Measurements from ENCODE around the gene ARHGEF38. TPM values are rescaled to one million over a fixed set of nuclear protein-coding genes. Genes with fewer than 3 reads are reported as not detected.

The ARHGEF38 gene
- total RNA-seq, 1 donor from 2014 or later: 0.46 TPM

GRCh38 chr4:105641845-105642244 lies 89.4 kb downstream of the ARHGEF38 start:
- TF ChIP-seq, protein P1, sequence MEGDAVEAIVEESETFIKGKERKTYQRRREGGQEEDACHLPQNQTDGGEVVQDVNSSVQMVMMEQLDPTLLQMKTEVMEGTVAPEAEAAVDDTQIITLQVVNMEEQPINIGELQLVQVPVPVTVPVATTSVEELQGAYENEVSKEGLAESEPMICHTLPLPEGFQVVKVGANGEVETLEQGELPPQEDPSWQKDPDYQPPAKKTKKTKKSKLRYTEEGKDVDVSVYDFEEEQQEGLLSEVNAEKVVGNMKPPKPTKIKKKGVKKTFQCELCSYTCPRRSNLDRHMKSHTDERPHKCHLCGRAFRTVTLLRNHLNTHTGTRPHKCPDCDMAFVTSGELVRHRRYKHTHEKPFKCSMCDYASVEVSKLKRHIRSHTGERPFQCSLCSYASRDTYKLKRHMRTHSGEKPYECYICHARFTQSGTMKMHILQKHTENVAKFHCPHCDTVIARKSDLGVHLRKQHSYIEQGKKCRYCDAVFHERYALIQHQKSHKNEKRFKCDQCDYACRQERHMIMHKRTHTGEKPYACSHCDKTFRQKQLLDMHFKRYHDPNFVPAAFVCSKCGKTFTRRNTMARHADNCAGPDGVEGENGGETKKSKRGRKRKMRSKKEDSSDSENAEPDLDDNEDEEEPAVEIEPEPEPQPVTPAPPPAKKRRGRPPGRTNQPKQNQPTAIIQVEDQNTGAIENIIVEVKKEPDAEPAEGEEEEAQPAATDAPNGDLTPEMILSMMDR (conservative IDR thresholded peaks at IDR 0.05; ENCODE audit: low read depth, low read length): no peak
- no peak for DNase-seq (ENCODE audit: low read depth)
- no peak overlapping the region for H3K4me3 ChIP-seq (ENCODE audit: low read depth, low read length)

DNA sequence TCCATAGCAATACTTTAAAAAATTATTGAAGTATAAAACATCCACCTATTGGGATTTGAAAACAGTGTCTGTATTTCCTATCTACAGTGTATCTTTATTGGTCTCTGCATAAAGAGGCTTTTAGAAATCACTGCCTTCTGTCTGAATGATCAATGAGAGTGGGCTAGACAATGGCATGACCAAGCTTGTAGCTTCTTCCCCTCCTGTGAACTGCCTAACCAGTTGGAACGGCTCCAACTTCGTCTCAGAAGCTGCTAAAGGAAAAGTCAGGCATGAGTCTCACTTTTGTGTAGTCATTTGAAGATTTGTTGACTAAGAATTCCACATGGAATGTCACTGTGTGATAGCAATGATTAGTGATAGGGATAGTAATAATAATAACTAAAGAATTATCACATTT lies 91.8 kb downstream of the ARHGEF38 start:
- TF ChIP-seq, protein P1 (conservative IDR thresholded peaks at IDR 0.05; ENCODE audit: low read depth, low read length): no peak
- no peak for DNase-seq (ENCODE audit: low read depth)

DNA sequence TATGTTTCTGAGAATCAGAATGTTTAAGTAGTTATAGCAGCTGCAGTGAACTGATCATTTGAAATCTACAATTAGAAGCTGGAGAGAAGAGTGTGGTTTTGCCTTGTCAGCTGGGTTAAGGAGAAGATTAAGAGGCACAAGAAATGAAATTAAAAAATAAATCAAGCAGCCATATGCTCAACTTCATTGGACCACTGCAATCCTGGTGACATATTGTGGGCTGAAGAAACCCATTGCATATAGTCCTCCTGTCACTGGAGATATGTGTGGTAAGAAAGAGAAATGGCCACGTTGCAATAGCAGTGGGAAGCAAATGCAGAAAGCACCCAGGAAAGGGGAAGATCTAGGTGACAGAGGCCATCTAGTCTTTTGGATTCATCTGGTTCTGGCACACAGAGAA lies 93.0 kb downstream of the ARHGEF38 start:
- TF ChIP-seq, protein P1 (conservative IDR thresholded peaks at IDR 0.05; ENCODE audit: low read depth, low read length): no peak

More for the DNA sequence above, 91.8 kb downstream of the ARHGEF38 start:
- H3K4me3 ChIP-seq (ENCODE audit: low read depth, low read length): no peak overlapping the region

GRCh38 chr4:105650190-105650589 lies 97.8 kb downstream of the ARHGEF38 start:
- H3K4me3 ChIP-seq (ENCODE audit: low read depth, low read length): no peak overlapping the region
- TF ChIP-seq, protein P1 (conservative IDR thresholded peaks at IDR 0.05; ENCODE audit: low read depth, low read length): no peak
- no peak for DNase-seq (ENCODE audit: low read depth)

More for the DNA sequence above, 93.0 kb downstream of the ARHGEF38 start:
- H3K4me3 ChIP-seq (ENCODE audit: low read depth, low read length): no peak overlapping the region
- DNase-seq (ENCODE audit: low read depth): no peak

- H3K4me3 ChIP-seq (ENCODE audit: low read depth, low read length): peak overlapping the region; percentile 14
- DNase-seq (ENCODE audit: low read depth): peak; percentile 15
- TF ChIP-seq, protein P1 (conservative IDR thresholded peaks at IDR 0.05; ENCODE audit: low read depth, low read length): no peak
Measured at GRCh38 chr4:105651884-105652283, 99.5 kb downstream of the ARHGEF38 start.

GRCh38 chr4:105652286-105652888 lies 100.0 kb downstream of the ARHGEF38 start:
- DNase-seq (ENCODE audit: low read depth): peak; percentile 45
- H3K4me3 ChIP-seq (ENCODE audit: low read depth, low read length): peak overlapping the region; percentile 14
- TF ChIP-seq, protein P1 (conservative IDR thresholded peaks at IDR 0.05; ENCODE audit: low read depth, low read length): no peak
